HG02759 (cell line): ENCODE data around the gene SH3BGR.
A peak's percentile ranks its signal among the peaks of the same experiment; 100 is the strongest.

Experiments
- ATAC-seq: cut with Tn5 transposase; IDR thresholded peaks from one replicate; pipeline ENCODE4 v1.9.1; 2021; ENCODE audit warnings: mild to moderate bottlenecking, moderate library complexity; ENCODE audit not compliant: unreplicated experiment

SH3BGR gene

GRCh38 chr21:39511102-39511501 lies 59.3 kb downstream of the SH3BGR start:
- no peak for ATAC-seq

- no peak for ATAC-seq
Measured at GRCh38 chr21:39513735-39514134, 62.0 kb downstream of the SH3BGR start.

GRCh38 chr21:39515684-39516472 lies 64.1 kb downstream of the SH3BGR start:
- ATAC-seq, result no peak

GRCh38 chr21:39518055-39518846 lies 66.5 kb downstream of the SH3BGR start:
- peak; percentile 86 for ATAC-seq

- ATAC-seq, result no peak
Measured at GRCh38 chr21:39518847-39519210, 67.1 kb downstream of the SH3BGR start.

- no peak for ATAC-seq
Measured at GRCh38 chr21:39519835-39520234, 68.1 kb downstream of the SH3BGR start.

- no peak for ATAC-seq
Measured at GRCh38 chr21:39523399-39523798, 71.6 kb downstream of the SH3BGR start.

GRCh38 chr21:39523915-39524314 lies 72.1 kb downstream of the SH3BGR start:
- ATAC-seq, result no peak

- ATAC-seq, result no peak
Measured at GRCh38 chr21:39525129-39525528, 73.4 kb downstream of the SH3BGR start.

GRCh38 chr21:39525601-39526000 lies 73.8 kb downstream of the SH3BGR start:
- no peak for ATAC-seq

GRCh38 chr21:39527067-39527595 lies 75.4 kb downstream of the SH3BGR start:
- ATAC-seq, result no peak

- no peak for ATAC-seq
Measured at GRCh38 chr21:39527664-39528381, 76.1 kb downstream of the SH3BGR start.

- ATAC-seq, result no peak
Measured at GRCh38 chr21:39529026-39529425, 77.3 kb downstream of the SH3BGR start.

GRCh38 chr21:39531064-39531463 lies 79.3 kb downstream of the SH3BGR start:
- no peak for ATAC-seq

GRCh38 chr21:39531840-39532239 lies 80.1 kb downstream of the SH3BGR start:
- no peak for ATAC-seq

- ATAC-seq, result no peak
Measured at GRCh38 chr21:39533545-39534380, 82.0 kb downstream of the SH3BGR start.

GRCh38 chr21:39535646-39536437 lies 84.1 kb downstream of the SH3BGR start:
- ATAC-seq, result no peak

- no peak for ATAC-seq
Measured at GRCh38 chr21:39536835-39537234, 85.1 kb downstream of the SH3BGR start.

- no peak for ATAC-seq
Measured at GRCh38 chr21:39537571-39537970, 85.8 kb downstream of the SH3BGR start.
